Measurements from ENCODE around the gene COX14. TPM values are rescaled to one million over a fixed set of nuclear protein-coding genes. Genes with fewer than 3 reads are reported as not detected.
"Not testable (repeated sequence)": the region's sequence is repeated elsewhere in the genome, so short reads cannot be mapped to it uniquely, and the experiment has no call there.

COX14 gene
- polyA plus RNA-seq, 1 experiment: 77.0 TPM

DNA sequence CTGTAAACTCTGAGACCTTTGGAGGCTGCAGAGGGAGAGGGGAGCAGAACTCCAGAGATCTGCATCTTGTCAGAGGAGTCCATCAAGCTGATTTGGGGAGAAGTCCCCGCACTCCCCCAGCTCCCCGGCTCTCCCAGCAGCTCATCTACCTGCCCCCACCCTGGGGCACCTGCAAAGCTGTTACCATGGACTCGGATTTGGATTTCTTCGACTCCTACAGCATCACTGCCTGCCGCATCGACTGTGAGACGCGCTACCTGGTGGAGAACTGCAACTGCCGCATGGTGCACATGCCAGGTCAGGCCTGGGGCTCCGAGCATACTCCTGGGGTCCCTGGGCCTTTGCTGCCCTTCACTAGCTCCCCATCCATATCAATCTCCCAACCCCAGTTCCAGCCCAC, 33.8 kb upstream of the COX14 start:
- no peak overlapping the region for H3K4me3 ChIP-seq (ENCODE audit: low read depth, low read length)
- POLR2A ChIA-PET: no interaction called here
- CTCF ChIA-PET: interaction anchor here (0.9 kb wide), 1 partner anchor 98 kb away, joined by 3 read pairs; no protein-coding TSS in a partner anchor

DNA sequence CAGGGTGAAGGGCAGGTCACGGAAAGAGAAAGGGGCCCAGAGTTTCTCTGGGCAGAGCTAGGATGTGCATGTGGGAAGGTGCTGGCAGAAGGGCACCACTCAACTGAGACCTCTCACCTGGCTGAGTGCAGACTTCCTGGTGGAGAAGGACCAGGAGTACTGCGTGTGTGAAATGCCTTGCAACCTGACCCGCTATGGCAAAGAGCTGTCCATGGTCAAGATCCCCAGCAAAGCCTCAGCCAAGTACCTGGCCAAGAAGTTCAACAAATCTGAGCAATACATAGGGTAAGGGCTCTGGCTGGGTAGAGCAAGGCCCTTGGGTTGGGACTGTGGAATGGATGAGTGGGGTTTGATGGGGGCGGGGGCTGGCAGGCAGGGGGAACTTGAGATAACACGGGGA, 32.3 kb upstream of the COX14 start:
- Histone ChIP-seq H3K27me3 (ENCODE audit: control insufficient read depth, insufficient read depth, low read length) (no peaks in the 10 kb centered on the region), H3K4me3 (ENCODE audit: low read depth, low read length) (no peak overlapping the region), H3K27ac (ENCODE audit: low read depth, low read length) (no peak overlapping the region), H3K9me3 (ENCODE audit: control insufficient read depth, insufficient read depth, low read length) (no peaks in the 10 kb centered on the region)
- TF ChIP-seq, protein P1, sequence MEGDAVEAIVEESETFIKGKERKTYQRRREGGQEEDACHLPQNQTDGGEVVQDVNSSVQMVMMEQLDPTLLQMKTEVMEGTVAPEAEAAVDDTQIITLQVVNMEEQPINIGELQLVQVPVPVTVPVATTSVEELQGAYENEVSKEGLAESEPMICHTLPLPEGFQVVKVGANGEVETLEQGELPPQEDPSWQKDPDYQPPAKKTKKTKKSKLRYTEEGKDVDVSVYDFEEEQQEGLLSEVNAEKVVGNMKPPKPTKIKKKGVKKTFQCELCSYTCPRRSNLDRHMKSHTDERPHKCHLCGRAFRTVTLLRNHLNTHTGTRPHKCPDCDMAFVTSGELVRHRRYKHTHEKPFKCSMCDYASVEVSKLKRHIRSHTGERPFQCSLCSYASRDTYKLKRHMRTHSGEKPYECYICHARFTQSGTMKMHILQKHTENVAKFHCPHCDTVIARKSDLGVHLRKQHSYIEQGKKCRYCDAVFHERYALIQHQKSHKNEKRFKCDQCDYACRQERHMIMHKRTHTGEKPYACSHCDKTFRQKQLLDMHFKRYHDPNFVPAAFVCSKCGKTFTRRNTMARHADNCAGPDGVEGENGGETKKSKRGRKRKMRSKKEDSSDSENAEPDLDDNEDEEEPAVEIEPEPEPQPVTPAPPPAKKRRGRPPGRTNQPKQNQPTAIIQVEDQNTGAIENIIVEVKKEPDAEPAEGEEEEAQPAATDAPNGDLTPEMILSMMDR (IDR thresholded peaks at IDR 0.05; ENCODE audit: low read depth, low read length): no peak
- CTCF ChIA-PET: interaction anchor here (0.6 to 2.5 kb wide), 2 partner anchors 9 to 100 kb away, joined by 4 to 8 read pairs; no protein-coding TSS in a partner anchor
- POLR2A ChIA-PET: no interaction called here
- no peak for DNase-seq (ENCODE audit: low read depth, low spot score)

More for the DNA sequence above, 33.8 kb upstream of the COX14 start:
- Histone ChIP-seq H3K27me3 (ENCODE audit: control insufficient read depth, insufficient read depth, low read length) (no peaks in the 10 kb centered on the region), H3K9me3 (ENCODE audit: control insufficient read depth, insufficient read depth, low read length) (no peaks in the 10 kb centered on the region), H3K27ac (ENCODE audit: low read depth, low read length) (no peak overlapping the region)
- DNase-seq (ENCODE audit: low read depth, low spot score): no peak
- TF ChIP-seq, protein P1 (IDR thresholded peaks at IDR 0.05; ENCODE audit: low read depth, low read length): no peak

DNA sequence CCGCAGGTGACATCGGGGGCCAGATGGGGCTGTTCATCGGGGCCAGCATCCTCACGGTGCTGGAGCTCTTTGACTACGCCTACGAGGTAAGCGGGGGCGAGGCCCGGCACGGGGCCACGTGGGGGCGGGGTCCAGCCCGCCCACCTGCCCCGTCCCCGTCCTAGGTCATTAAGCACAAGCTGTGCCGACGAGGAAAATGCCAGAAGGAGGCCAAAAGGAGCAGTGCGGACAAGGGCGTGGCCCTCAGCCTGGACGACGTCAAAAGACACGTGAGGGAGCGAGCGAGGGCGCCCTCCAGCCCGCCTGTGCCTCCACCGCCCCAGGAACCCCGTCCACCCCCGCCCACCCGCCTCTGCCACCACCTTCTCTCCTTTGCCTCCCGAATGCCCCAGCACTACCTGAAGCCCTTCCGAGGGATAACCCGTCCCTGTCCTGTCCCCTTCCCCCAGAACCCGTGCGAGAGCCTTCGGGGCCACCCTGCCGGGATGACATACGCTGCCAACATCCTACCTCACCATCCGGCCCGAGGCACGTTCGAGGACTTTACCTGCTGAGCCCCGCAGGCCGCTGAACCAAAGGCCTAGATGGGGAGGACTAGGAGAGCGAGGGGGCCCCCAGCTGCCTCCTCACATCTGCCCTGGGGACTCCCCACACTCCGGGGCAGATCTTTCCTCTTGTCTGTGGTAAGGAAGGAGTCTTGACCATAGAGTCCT, 30.8 kb upstream of the COX14 start:
- TF ChIP-seq, protein P1 (IDR thresholded peaks at IDR 0.05; ENCODE audit: low read depth, low read length): no peak
- H3K27me3 ChIP-seq (ENCODE audit: control insufficient read depth, insufficient read depth, low read length): no peaks in the 10 kb centered on the region
- ChIA-PET POLR2A (no interaction called here), CTCF (interaction anchor here (2.5 kb wide), 1 partner anchor 11 kb away, joined by 8 read pairs; no protein-coding TSS in a partner anchor)
- no peaks in the 10 kb centered on the region for H3K9me3 ChIP-seq (ENCODE audit: control insufficient read depth, insufficient read depth, low read length)
- no peak overlapping the region for H3K4me3 ChIP-seq (ENCODE audit: low read depth, low read length)
- DNase-seq (ENCODE audit: low read depth, low spot score): no peak
- H3K27ac ChIP-seq (ENCODE audit: low read depth, low read length): no peak overlapping the region

DNA sequence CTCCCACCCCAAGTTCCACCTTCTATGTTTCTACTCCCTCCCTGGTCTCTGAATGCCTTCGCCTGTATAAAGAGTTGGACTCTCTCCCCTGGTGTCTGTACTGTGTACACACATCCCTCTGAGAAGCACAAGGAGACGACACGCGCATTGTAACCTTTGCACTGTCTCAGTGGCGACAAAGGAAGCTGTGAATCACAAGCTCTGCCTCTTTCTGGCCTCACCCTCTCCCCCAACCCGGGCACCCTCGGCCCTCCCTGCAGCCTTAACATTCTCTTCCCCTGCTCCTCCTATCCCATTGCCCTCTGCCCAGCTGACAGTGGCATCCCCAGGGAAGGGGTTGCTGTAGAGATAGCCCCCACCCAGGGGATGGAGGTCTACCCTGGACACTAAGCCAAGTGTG, 29.4 kb upstream of the COX14 start:
- Histone ChIP-seq H3K9me3 (ENCODE audit: control insufficient read depth, insufficient read depth, low read length) (no peaks in the 10 kb centered on the region), H3K4me3 (ENCODE audit: low read depth, low read length) (no peak overlapping the region), H3K27me3 (ENCODE audit: control insufficient read depth, insufficient read depth, low read length) (no peaks in the 10 kb centered on the region), H3K27ac (ENCODE audit: low read depth, low read length) (no peak overlapping the region)
- ChIA-PET POLR2A (no interaction called here), CTCF (interaction anchor here (1.0 to 3.2 kb wide), 3 partner anchors 12 to 116 kb away, joined by 5 to 24 read pairs (median 11); no protein-coding TSS in a partner anchor)
- TF ChIP-seq, protein P1 (IDR thresholded peaks at IDR 0.05; ENCODE audit: low read depth, low read length): no peak
- no peak for DNase-seq (ENCODE audit: low read depth, low spot score)

DNA sequence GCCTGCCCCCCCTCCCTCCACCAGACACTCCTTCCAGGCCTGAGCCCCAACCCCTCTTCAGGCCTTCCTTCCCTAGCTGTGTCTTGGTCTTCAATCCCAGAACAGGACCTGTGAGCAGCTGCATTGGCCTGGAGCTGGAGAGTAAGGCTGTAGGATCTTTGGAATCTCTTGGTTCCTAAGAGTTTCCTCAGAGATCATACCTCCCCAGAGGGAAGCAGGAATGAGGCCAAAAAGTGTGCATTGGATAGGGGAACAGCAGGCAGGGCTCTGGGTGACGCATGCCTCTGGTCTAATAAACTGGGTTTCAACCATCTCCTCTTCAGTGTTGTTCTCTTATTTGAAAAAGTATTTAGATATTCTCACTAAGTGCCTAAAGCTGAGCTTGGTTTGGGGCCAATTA, 28.7 kb upstream of the COX14 start:
- CTCF ChIA-PET: interaction anchor here (0.5 to 3.2 kb wide), 5 partner anchors 13 to 556 kb away, joined by 3 to 24 read pairs (median 5); no protein-coding TSS in a partner anchor

DNA sequence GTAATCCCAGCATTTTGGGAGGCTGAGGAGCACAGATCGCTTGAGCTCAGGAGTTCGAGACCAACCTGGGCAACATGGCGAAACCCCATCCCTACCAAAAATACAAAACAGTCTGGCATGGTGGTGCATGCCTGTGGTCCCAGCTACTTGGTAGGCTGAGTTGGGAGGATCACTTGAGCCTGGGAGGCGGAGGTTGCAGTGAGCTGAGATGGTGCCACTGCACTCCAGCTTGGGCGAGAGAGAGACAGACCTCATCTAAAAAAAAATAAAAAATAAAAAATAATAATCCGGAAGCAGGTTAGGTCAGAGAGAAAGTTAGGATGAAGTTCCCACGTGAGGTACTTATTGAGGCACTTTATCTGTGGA, 27.6 kb upstream of the COX14 start:
- ChIA-PET CTCF (interaction anchor here (0.6 to 3.2 kb wide), 20 partner anchors 10 to 244 kb away, joined by 3 to 32 read pairs (median 4); partner anchors contain the start of gene COX14), POLR2A (interaction anchor here (0.5 to 2.0 kb wide), 18 partner anchors 8 to 902 kb away, joined by 3 to 18 read pairs (median 4); partner anchors contain the start of genes CERS5 and COX14)
- Histone ChIP-seq H3K4me3 (ENCODE audit: low read depth, low read length) (peak overlapping the region; percentile 82), H3K27ac (ENCODE audit: low read depth, low read length) (peak overlapping the region; percentile 87)
- DNase-seq (ENCODE audit: low read depth, low spot score); H3K27me3 ChIP-seq (ENCODE audit: control insufficient read depth, insufficient read depth, low read length); H3K9me3 ChIP-seq (ENCODE audit: control insufficient read depth, insufficient read depth, low read length): not testable (repeated sequence)

More for the DNA sequence above, 28.7 kb upstream of the COX14 start:
- Histone ChIP-seq H3K4me3 (ENCODE audit: low read depth, low read length) (no peak overlapping the region), H3K27me3 (ENCODE audit: control insufficient read depth, insufficient read depth, low read length) (no peaks in the 10 kb centered on the region), H3K27ac (ENCODE audit: low read depth, low read length) (no peak overlapping the region), H3K9me3 (ENCODE audit: control insufficient read depth, insufficient read depth, low read length) (no peaks in the 10 kb centered on the region)
- TF ChIP-seq, protein P1 (IDR thresholded peaks at IDR 0.05; ENCODE audit: low read depth, low read length): no peak
- POLR2A ChIA-PET: no interaction called here
- no peak for DNase-seq (ENCODE audit: low read depth, low spot score)

Measured in AG04450 (cell line).